ENCODE data around the gene SORCS2.

DNA sequence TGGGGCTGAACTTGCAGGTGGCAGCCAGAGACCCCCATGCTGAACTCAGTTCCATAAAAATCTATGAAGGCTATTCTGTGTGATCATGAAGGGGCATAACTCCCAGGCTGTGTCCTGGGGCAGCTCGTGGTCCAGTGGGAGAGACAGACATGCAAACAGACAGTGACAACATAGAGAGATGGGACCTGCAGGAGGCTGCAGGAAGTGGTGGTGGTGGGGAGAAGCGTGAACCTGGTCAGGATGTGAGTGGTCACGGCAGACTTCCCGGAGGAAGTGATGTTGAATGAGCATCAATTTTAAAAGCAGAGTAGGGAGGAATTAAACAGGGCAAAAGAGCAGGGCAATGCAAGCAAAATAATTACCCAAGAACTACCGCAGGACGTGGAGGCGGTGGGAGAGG, 23.2 kb upstream of the SORCS2 start:
- TF ChIP-seq CHD1 (IDR thresholded peaks at IDR 0.05; ENCODE audit: low read depth, low read length), result no peak
- TF ChIP-seq CEBPB (IDR thresholded peaks at IDR 0.05; ENCODE audit: low read depth, low read length), result no peak
- no peak for TF ChIP-seq HDAC2 (IDR thresholded peaks at IDR 0.05; ENCODE audit: borderline replicate concordance in 1 of 2, low read depth in 2 of 2, low read length in 2 of 2)
- no peak for TF ChIP-seq ZNF274 (IDR thresholded peaks at IDR 0.05; ENCODE audit: borderline replicate concordance, extremely low read depth, low read length)
- no peak for TF ChIP-seq EP300 (IDR thresholded peaks at IDR 0.05; ENCODE audit: borderline replicate concordance in 1 of 2, low read depth in 2 of 2, low read length in 2 of 2)
- TF ChIP-seq RNF2 (IDR thresholded peaks at IDR 0.05; ENCODE audit: borderline replicate concordance, low read depth, low read length, missing control alignments, poor library complexity, severe bottlenecking), result no peak
- TF ChIP-seq, protein P1, sequence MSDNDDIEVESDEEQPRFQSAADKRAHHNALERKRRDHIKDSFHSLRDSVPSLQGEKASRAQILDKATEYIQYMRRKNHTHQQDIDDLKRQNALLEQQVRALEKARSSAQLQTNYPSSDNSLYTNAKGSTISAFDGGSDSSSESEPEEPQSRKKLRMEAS (IDR thresholded peaks at IDR 0.05), result no peak
- TF ChIP-seq, protein P2, sequence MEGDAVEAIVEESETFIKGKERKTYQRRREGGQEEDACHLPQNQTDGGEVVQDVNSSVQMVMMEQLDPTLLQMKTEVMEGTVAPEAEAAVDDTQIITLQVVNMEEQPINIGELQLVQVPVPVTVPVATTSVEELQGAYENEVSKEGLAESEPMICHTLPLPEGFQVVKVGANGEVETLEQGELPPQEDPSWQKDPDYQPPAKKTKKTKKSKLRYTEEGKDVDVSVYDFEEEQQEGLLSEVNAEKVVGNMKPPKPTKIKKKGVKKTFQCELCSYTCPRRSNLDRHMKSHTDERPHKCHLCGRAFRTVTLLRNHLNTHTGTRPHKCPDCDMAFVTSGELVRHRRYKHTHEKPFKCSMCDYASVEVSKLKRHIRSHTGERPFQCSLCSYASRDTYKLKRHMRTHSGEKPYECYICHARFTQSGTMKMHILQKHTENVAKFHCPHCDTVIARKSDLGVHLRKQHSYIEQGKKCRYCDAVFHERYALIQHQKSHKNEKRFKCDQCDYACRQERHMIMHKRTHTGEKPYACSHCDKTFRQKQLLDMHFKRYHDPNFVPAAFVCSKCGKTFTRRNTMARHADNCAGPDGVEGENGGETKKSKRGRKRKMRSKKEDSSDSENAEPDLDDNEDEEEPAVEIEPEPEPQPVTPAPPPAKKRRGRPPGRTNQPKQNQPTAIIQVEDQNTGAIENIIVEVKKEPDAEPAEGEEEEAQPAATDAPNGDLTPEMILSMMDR (IDR thresholded peaks at IDR 0.05; ENCODE audit: control extremely low read depth in 1 of 3, insufficient read depth in 1 of 3, low read depth in 1 of 3, low read length in 3 of 3), result no peak
- no peak for TF ChIP-seq EZH2 (IDR thresholded peaks at IDR 0.05; ENCODE audit: low read depth, low read length, severe bottlenecking)
- no peak for TF ChIP-seq TAF1 (IDR thresholded peaks at IDR 0.05; ENCODE audit: low read depth, low read length)
